ENCODE data around the gene CRB2.

DNA sequence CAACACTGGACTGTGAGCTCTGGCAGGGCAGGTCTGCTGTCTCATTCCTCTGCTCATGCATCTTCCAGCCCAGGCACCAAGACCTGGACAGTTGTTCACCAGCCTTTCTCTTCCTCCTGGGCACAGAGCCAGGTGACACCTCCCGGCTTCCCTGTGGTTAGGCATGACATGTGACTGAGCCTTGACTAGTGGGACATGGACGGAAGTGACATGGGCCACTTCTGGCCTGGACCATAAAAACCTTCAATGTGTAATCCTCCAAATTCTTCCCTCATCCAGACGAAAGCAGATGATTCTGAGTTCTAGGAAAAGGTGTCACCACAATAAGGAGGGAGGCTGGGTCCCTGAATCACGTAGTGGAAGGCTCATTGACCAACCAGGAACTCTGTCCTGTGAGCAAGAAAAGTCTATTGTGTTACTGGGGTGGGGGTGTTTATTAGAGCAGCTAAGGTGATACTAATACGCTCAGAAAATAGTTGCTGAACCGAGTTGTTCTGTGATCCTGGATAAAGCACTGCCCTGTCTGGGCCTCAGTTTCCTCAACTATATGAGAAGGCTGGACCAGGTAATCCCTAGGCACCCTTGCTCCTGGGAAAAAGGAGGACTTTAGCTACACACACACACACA lies 26.6 kb upstream of the CRB2 start:
- TF ChIP-seq EZH2 (IDR thresholded peaks at IDR 0.05) (no peak), POLR2AphosphoS5 (IDR thresholded peaks at IDR 0.05; ENCODE audit: borderline replicate concordance, low read depth, low read length) (no peak)
